Activated naive CD4-positive, alpha-beta T cell treated with Interleukin-2 at 50 U/mL for 16 hours (primary cell): ENCODE data around the gene ARMC6.
"Not testable (repeated sequence)": the region's sequence is repeated elsewhere in the genome, so short reads cannot be mapped to it uniquely, and the experiment has no call there.

Experiments
- DNase-seq: peaks from one replicate; pipeline ENCODE4 v3.0.0-alpha.2; 2020

The ARMC6 gene

GRCh38 chr19:19078801-19079200 is 45.4 kb downstream of the ARMC6 start:
- DNase-seq: no peak

DNA sequence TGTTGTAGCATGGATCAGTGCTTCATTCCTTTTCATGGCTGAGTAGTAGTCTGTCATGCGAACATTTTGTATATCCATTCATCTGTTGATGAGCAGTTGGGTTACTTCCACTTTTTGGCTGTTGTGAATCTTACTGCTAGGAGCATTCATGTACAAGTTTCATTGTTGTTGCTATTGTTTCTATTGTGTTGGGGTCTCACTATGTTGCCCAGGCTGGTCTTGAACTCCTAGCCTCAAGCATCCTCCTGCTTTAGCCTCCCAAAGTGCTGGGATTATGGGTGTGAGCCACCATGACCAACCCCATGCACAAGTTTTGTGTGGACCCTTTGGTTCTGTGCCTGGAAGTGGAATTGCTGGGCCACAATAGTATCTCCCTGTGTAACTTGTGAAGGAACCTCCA is 46.2 kb downstream of the ARMC6 start:
- DNase-seq: no peak

- DNase-seq: no peak
Measured at GRCh38 chr19:19081642-19082151, 48.3 kb downstream of the ARMC6 start.

- no peak for DNase-seq
Measured at GRCh38 chr19:19083413-19084178, 50.2 kb downstream of the ARMC6 start.

DNA sequence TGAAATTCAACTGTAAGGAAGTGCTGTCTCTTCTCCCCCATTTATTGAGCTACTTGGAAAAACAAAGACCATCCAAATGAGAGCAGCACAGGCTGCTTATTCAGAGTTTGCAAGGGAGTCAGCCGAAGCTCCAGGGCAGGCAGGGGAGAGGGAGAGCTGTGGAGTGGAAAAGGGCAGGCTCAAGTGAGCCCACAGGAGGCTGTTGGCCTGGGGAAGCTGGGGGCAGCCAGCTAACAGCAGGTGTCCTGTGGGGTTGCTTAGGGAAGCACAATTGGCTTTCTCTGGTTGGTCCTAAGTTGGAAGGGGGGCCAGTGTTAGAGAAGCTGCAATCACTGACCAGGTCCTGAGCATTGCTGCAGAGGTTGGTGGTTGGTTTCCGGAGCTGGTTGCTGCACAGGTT is 54.3 kb downstream of the ARMC6 start:
- DNase-seq: no peak

DNA sequence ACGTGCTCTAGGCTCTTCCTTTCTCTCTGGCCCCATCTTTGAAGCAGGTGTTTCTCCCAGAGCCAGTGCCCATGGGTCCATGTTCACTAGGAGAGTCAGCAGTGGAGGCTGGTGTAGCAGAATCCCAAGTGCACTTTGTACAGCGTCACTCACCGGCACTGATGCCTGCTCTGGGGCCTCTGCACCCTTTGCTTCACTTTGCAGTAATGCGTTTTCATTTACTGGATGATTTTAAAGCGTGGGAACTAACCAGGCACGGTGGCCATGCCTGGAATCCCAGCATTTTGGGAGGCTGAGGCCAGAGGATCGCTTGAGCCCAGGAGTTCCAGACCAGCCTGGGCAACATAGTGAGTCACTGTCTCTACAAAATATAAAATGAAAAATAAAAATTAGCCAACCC is 61.1 kb downstream of the ARMC6 start:
- DNase-seq: no peak

- DNase-seq: no peak
Measured at GRCh38 chr19:19095691-19096090, 62.3 kb downstream of the ARMC6 start.

- DNase-seq: no peak
Measured at GRCh38 chr19:19096641-19097627, 63.5 kb downstream of the ARMC6 start.

- DNase-seq: no peak
Measured at GRCh38 chr19:19098084-19098702, 64.8 kb downstream of the ARMC6 start.

GRCh38 chr19:19098703-19099632 is 65.6 kb downstream of the ARMC6 start:
- DNase-seq: no peak

DNA sequence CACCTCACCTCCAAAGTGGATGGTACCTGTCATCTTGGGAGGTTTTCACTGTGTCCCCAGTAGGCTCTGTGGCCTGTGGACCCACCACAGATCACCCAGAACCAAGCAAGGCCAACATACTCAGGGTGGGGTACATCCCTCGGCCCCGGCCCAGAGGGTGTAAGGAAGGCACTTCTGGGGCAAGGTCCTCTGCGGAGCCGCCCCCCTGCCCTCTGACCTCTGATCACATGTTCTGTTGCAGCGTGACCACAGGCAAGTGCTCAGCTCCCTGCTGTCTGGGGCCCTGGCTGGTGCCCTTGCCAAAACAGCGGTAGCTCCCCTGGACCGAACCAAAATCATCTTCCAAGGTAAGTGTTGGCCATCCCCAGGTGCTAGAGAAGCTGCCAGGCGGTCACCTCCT is 68.1 kb downstream of the ARMC6 start:
- no peak for DNase-seq

DNA sequence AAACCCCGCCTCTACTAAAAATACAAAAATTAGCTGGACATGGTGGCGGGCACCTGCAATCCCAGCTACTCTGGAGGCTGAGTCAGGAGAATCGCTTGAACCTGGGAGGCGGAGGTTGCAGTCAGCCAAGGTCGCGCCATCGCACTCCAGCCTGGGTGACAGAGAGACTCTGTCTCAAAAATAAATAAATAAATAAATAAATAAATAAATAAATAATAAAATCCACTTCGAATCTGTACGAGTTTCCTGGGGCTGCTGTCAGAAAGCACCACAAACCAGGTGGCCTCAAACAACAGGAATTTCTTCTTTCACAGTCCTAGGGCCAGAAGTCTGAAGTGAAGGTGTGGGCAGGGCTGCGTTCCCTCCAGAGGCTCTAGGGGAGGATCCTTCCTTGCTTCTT is 69.2 kb downstream of the ARMC6 start:
- not testable (repeated sequence) for DNase-seq

- DNase-seq: no peak
Measured at GRCh38 chr19:19103167-19103566, 69.8 kb downstream of the ARMC6 start.

- no peak for DNase-seq
Measured at GRCh38 chr19:19105365-19106055, 72.1 kb downstream of the ARMC6 start.

GRCh38 chr19:19106056-19106551 is 72.7 kb downstream of the ARMC6 start:
- DNase-seq: no peak

- not testable (repeated sequence) for DNase-seq
Measured at GRCh38 chr19:19106938-19107337, 73.5 kb downstream of the ARMC6 start.

DNA sequence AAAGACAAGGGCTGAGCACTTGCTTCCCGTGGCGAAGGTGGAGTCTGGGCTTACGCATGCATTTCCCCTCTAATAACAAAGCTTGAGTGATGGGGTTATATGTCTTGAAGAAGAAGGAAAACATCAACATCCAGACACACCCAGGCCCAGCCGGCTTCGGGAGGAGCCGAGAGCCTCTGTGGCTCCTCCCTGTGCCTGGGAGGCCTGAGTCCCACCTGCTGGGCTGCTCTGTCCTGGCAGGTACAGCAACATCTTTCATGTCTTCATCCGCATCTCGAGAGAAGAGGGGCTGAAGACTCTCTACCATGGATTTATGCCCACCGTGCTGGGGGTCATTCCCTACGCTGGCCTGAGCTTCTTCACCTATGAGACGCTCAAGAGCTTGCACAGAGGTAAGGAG is 74.3 kb downstream of the ARMC6 start:
- DNase-seq: no peak
